Measurements from ENCODE around the gene ABTB1.

Gene ABTB1

DNA sequence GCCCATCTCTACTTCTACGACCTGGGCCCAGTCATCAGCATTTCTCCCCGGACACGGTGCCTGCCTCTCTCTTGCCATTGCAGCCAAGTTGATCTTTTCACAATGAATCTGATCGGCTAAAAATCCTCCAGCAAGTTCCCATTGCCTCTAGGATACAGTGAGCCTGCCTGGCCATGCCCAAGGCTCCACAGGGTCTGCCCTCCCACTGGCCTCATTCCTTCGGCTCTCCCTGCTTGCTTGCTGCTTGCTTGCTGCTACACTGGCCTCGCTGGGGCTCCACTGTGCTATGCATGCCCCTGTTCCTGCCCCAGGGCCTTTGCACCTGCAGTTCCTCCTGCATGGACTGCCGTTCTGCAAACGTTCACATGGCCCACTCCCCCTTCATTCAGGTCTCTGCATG is 2.0 kb downstream of the ABTB1 start:
- Histone ChIP-seq H3K9ac (ENCODE audit: low read length) (no peak overlapping the region), H3K36me3 (replicated peaks; ENCODE audit: low read depth, low read length) (no peaks in the 10 kb centered on the region), H4K20me1 (ENCODE audit: insufficient read depth, low read length) (no peaks in the 10 kb centered on the region), H2AFZ (ENCODE audit: low read depth, low read length) (no peak overlapping the region), H3K27ac (ENCODE audit: low read length) (no peak overlapping the region), H3K27me3 (ENCODE audit: low read depth, low read length) (no peaks in the 10 kb centered on the region), H3K79me2 (ENCODE audit: low read length) (peaks cover 17% of the 10 kb centered on the region), H3K4me2 (ENCODE audit: low read length) (no peak overlapping the region), H3K4me3 (ENCODE audit: low read length) (no peak overlapping the region), H3K9me3 (ENCODE audit: insufficient read depth, low read length) (no peaks in the 10 kb centered on the region), H3K4me1 (ENCODE audit: low read length) (peaks cover 12% of the 10 kb centered on the region)
- TF ChIP-seq EZH2phosphoT487 (IDR thresholded peaks at IDR 0.05; ENCODE audit: low read depth): no peak
- TF ChIP-seq, protein P1, sequence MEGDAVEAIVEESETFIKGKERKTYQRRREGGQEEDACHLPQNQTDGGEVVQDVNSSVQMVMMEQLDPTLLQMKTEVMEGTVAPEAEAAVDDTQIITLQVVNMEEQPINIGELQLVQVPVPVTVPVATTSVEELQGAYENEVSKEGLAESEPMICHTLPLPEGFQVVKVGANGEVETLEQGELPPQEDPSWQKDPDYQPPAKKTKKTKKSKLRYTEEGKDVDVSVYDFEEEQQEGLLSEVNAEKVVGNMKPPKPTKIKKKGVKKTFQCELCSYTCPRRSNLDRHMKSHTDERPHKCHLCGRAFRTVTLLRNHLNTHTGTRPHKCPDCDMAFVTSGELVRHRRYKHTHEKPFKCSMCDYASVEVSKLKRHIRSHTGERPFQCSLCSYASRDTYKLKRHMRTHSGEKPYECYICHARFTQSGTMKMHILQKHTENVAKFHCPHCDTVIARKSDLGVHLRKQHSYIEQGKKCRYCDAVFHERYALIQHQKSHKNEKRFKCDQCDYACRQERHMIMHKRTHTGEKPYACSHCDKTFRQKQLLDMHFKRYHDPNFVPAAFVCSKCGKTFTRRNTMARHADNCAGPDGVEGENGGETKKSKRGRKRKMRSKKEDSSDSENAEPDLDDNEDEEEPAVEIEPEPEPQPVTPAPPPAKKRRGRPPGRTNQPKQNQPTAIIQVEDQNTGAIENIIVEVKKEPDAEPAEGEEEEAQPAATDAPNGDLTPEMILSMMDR (IDR thresholded peaks at IDR 0.05; ENCODE audit: low read depth, low read length): no peak

DNA sequence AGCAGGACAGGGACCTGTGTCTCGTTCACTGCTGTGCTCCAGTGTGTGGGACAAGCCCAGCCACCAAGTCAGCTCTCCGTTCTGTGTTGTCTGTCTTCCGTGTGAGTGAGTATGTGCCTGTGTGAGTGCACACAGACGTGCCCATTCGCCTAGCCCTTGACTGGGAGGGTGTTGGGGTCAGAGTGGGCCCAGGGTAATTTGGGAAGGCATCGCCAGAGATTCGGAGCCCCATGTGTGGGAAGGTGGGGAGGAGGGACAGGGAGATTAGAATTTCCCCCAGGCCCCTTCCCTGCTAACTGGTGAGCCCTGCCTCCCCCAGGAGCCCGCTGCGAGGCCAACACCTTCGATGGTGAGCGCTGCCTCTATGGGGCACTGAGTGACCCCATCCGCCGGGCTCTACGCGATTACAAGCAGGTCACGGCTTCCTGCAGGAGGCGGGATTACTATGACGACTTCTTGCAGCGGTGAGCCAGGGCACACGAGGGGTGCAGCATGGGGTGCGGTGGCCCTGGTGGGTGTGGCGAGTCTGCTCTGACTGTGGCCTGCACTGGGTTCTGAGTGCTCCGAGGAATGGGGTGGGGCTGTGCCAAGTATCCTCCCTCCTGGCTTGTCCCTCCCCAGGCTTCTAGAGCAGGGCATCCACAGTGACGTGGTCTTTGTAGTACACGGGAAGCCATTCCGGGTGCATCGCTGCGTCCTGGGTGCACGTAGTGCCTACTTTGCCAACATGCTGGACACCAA is 3.1 kb downstream of the ABTB1 start:
- Histone ChIP-seq H3K27me3 (ENCODE audit: low read depth, low read length) (no peaks in the 10 kb centered on the region), H3K79me2 (ENCODE audit: low read length) (peaks cover 17% of the 10 kb centered on the region), H3K4me3 (ENCODE audit: low read length) (no peak overlapping the region), H2AFZ (ENCODE audit: low read depth, low read length) (no peak overlapping the region), H3K36me3 (replicated peaks; ENCODE audit: low read depth, low read length) (no peaks in the 10 kb centered on the region), H3K9me3 (ENCODE audit: insufficient read depth, low read length) (no peaks in the 10 kb centered on the region), H3K4me1 (ENCODE audit: low read length) (peaks cover 12% of the 10 kb centered on the region), H4K20me1 (ENCODE audit: insufficient read depth, low read length) (no peaks in the 10 kb centered on the region), H3K9ac (ENCODE audit: low read length) (no peak overlapping the region), H3K4me2 (ENCODE audit: low read length) (no peak overlapping the region), H3K27ac (ENCODE audit: low read length) (no peak overlapping the region)
- TF ChIP-seq, protein P1 (IDR thresholded peaks at IDR 0.05; ENCODE audit: low read depth, low read length): no peak
- no peak for TF ChIP-seq EZH2phosphoT487 (IDR thresholded peaks at IDR 0.05; ENCODE audit: low read depth)

DNA sequence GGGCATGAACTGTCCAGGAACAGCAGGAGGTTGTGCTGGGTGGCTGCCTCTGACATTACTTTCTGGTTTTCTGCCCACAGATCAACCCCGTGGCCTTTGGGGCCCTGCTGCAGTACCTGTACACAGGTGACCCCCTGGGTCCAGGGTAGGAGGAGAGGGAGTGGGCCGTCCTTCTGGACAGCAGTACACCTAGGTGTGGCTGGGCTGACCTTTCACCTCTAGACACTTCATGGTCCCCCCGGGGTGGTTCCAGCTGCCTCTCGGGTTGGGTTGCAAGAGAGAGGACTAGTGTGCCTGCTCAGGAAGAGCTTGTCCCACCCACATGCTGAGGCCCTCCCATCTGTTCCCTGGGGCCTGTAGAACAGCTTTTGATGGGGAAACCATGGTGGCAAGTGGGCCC is 3.7 kb downstream of the ABTB1 start:
- TF ChIP-seq, protein P1 (IDR thresholded peaks at IDR 0.05; ENCODE audit: low read depth, low read length): no peak
- no peak for TF ChIP-seq EZH2phosphoT487 (IDR thresholded peaks at IDR 0.05; ENCODE audit: low read depth)
- H3K36me3 ChIP-seq (replicated peaks; ENCODE audit: low read depth, low read length): no peaks in the 10 kb centered on the region
- no peak overlapping the region for H3K4me3 ChIP-seq (ENCODE audit: low read length)
- peaks cover 10% of the 10 kb centered on the region for H3K79me2 ChIP-seq (ENCODE audit: low read length)
- H3K4me1 ChIP-seq (ENCODE audit: low read length): peaks cover 9% of the 10 kb centered on the region
- H3K9ac ChIP-seq (ENCODE audit: low read length): no peak overlapping the region
- no peaks in the 10 kb centered on the region for H4K20me1 ChIP-seq (ENCODE audit: insufficient read depth, low read length)
- no peak overlapping the region for H2AFZ ChIP-seq (ENCODE audit: low read depth, low read length)
- H3K27me3 ChIP-seq (ENCODE audit: low read depth, low read length): no peaks in the 10 kb centered on the region
- no peak overlapping the region for H3K27ac ChIP-seq (ENCODE audit: low read length)
- no peaks in the 10 kb centered on the region for H3K9me3 ChIP-seq (ENCODE audit: insufficient read depth, low read length)
- H3K4me2 ChIP-seq (ENCODE audit: low read length): no peak overlapping the region

DNA sequence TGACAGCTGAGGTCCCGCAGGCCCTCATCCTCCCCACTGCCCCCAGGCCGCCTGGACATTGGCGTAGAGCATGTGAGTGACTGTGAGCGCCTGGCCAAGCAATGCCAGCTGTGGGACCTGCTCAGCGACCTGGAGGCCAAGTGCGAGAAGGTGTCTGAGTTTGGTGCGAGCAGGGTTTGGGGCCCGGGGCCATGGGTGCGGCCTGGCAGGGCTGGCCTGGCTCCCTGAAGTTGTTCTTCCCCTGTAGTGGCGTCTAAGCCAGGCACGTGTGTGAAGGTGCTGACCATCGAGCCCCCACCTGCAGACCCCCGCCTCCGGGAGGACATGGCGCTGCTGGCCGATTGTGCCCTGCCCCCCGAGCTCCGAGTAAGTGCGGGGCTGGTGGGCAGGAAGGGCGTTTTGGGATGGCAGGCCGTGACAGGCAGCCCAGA is 4.2 kb downstream of the ABTB1 start:
- no peaks in the 10 kb centered on the region for H3K27me3 ChIP-seq (ENCODE audit: low read depth, low read length)
- H2AFZ ChIP-seq (ENCODE audit: low read depth, low read length): no peak overlapping the region
- H3K4me3 ChIP-seq (ENCODE audit: low read length): no peak overlapping the region
- H3K4me1 ChIP-seq (ENCODE audit: low read length): peaks cover 7% of the 10 kb centered on the region
- no peak overlapping the region for H3K4me2 ChIP-seq (ENCODE audit: low read length)
- no peaks in the 10 kb centered on the region for H4K20me1 ChIP-seq (ENCODE audit: insufficient read depth, low read length)
- no peaks in the 10 kb centered on the region for H3K9me3 ChIP-seq (ENCODE audit: insufficient read depth, low read length)
- H3K27ac ChIP-seq (ENCODE audit: low read length): no peak overlapping the region
- H3K36me3 ChIP-seq (replicated peaks; ENCODE audit: low read depth, low read length): no peaks in the 10 kb centered on the region
- no peak overlapping the region for H3K9ac ChIP-seq (ENCODE audit: low read length)
- TF ChIP-seq, protein P1 (IDR thresholded peaks at IDR 0.05; ENCODE audit: low read depth, low read length): no peak
- TF ChIP-seq EZH2phosphoT487 (IDR thresholded peaks at IDR 0.05; ENCODE audit: low read depth): no peak
- H3K79me2 ChIP-seq (ENCODE audit: low read length): peaks cover 5% of the 10 kb centered on the region

Measured in OCI-LY3 (cell line).